HepG2 (cell line): ENCODE results near the gene ECPAS. TPM values are rescaled to one million over a fixed set of nuclear protein-coding genes. Genes with fewer than 3 reads are reported as not detected.

Source experiments
- AKAP8 ChIP-seq: sonication (generic); formaldehyde crosslinking; IDR thresholded peaks from 2 replicates; pipeline ENCODE4 v1.5.1; 2020; ENCODE audit warnings: mild to moderate bottlenecking, missing genetic modification reagents
- ARNT ChIP-seq: fragments of 450-650 bp; IDR thresholded peaks from 2 replicates; pipeline ENCODE4 v1.6.1; 2017
- CC2D1A ChIP-seq: sonication (generic); formaldehyde crosslinking; IDR thresholded peaks from 2 replicates; pipeline ENCODE4 v1.8.1; 2023; ENCODE audit warnings: mild to moderate bottlenecking, missing genetic modification reagents
- DBP ChIP-seq: sonication (generic); formaldehyde crosslinking; IDR thresholded peaks from 2 replicates; pipeline ENCODE4 v1.4.0; 2020; ENCODE audit warnings: missing genetic modification reagents; ENCODE audit errors: not compliant biosample characterization
- FOXK2 ChIP-seq: fragments of 450-650 bp; IDR thresholded peaks from 2 replicates; pipeline ENCODE4 v1.6.1; 2016
- GATAD1 ChIP-seq: IDR thresholded peaks from 2 replicates; pipeline ENCODE4 v1.6.1; 2016; ENCODE audit warnings: missing genetic modification reagents, missing compliant biosample characterization
- GPN1 ChIP-seq: sonication (generic); formaldehyde crosslinking; IDR thresholded peaks from 2 replicates; pipeline ENCODE4 v1.5.1; 2020; ENCODE audit warnings: missing genetic modification reagents, borderline replicate concordance
- LBX2 ChIP-seq: sonication (generic); formaldehyde crosslinking; IDR thresholded peaks from 2 replicates; pipeline ENCODE4 v1.5.0; 2020; ENCODE audit warnings: missing genetic modification reagents, mild to moderate bottlenecking, borderline replicate concordance
- MED8 ChIP-seq: sonication (generic); formaldehyde crosslinking; IDR thresholded peaks from 2 replicates; pipeline ENCODE4 v1.8.1; 2023; ENCODE audit warnings: mild to moderate bottlenecking, missing genetic modification reagents; ENCODE audit not compliant: insufficient replicate concordance
- PAF1 ChIP-seq: IDR thresholded peaks from 2 replicates; pipeline ENCODE4 v1.6.1; 2016; ENCODE audit warnings: missing genetic modification reagents, missing compliant biosample characterization
- PHF21A ChIP-seq: sonication (generic); formaldehyde crosslinking; IDR thresholded peaks from 2 replicates; pipeline ENCODE4 v1.5.0; 2020; ENCODE audit warnings: mild to moderate bottlenecking, missing genetic modification reagents
- SATB2 ChIP-seq: sonication (generic); formaldehyde crosslinking; IDR thresholded peaks from 2 replicates; pipeline ENCODE4 v1.5.0; 2020; ENCODE audit warnings: missing genetic modification reagents
- SP1 ChIP-seq, 2 experiments: fragments of 450-650 bp in 1 of 2; sonication (generic) in 1 of 2; formaldehyde crosslinking in 1 of 2; IDR thresholded peaks; 2 replicates each; pipeline versions ENCODE4 v1.4.0 to v1.6.1; 2016 to 2020; ENCODE audit warnings: missing genetic modification reagents in 1 of 2
- TFAP4 ChIP-seq: sonication (generic); IDR thresholded peaks from 2 replicates; pipeline ENCODE4 v1.6.1; 2016; ENCODE audit warnings: low read depth, borderline replicate concordance
- TSC22D2 ChIP-seq: sonication (generic); formaldehyde crosslinking; IDR thresholded peaks from 2 replicates; pipeline ENCODE4 v1.5.1; 2020; ENCODE audit warnings: missing genetic modification reagents, mild to moderate bottlenecking, borderline replicate concordance
- ZFP62 ChIP-seq: sonication (generic); formaldehyde crosslinking; IDR thresholded peaks from 2 replicates; pipeline ENCODE4 v1.4.0; 2020; ENCODE audit warnings: missing genetic modification reagents
- ZNF24 ChIP-seq: fragments of 450-650 bp; IDR thresholded peaks from 2 replicates; pipeline ENCODE4 v1.6.1; 2017; ENCODE audit warnings: antibody characterized with exemption, mild to moderate bottlenecking
- ZNF329 ChIP-seq: sonication (generic); formaldehyde crosslinking; IDR thresholded peaks from 2 replicates; pipeline ENCODE4 v1.9.0; 2021; ENCODE audit warnings: low read depth, mild to moderate bottlenecking, missing genetic modification reagents
- ZNF547 ChIP-seq: sonication (generic); formaldehyde crosslinking; IDR thresholded peaks from 2 replicates; pipeline ENCODE4 v1.5.1; 2020; ENCODE audit warnings: mild to moderate bottlenecking, missing genetic modification reagents
- ZNF670 ChIP-seq: sonication (generic); formaldehyde crosslinking; IDR thresholded peaks from 2 replicates; pipeline ENCODE4 v1.8.0; 2022; ENCODE audit warnings: mild to moderate bottlenecking, missing genetic modification reagents, borderline replicate concordance
- ZNF768 ChIP-seq: sonication (generic); formaldehyde crosslinking; IDR thresholded peaks from 2 replicates; pipeline ENCODE4 v1.4.0; 2020; ENCODE audit warnings: missing genetic modification reagents
- ZNF784 ChIP-seq: sonication (generic); formaldehyde crosslinking; IDR thresholded peaks from 2 replicates; pipeline ENCODE4 v1.5.1; 2020; ENCODE audit warnings: missing genetic modification reagents, mild to moderate bottlenecking, borderline replicate concordance
- ZSCAN20 ChIP-seq: sonication (generic); formaldehyde crosslinking; IDR thresholded peaks from 2 replicates; pipeline ENCODE4 v1.4.0; 2020; ENCODE audit warnings: missing genetic modification reagents, mild to moderate bottlenecking, borderline replicate concordance
- polyA plus RNA-seq, 8 experiments: library from polyadenylated mRNA; depleted of rRNA in 3 of 8; stranded (reverse) in 7 of 8; unstranded in 1 of 8; fragments of >200 nt; fragmentation: Illumina TruSeq in 4 of 8; extraction: Trizol in 4 of 8; gene quantifications; 2 replicates each; pipeline versions ENCODE4 v1.2.1 to v1.2.3, GENCODE V29; 2011 to 2016; ENCODE audit warnings: low read depth in 4 of 8, missing spikeins in 1 of 8, mixed read lengths in 1 of 8; ENCODE audit not compliant: insufficient read depth in 1 of 8
- total RNA-seq, 5 experiments: library from RNA; depleted of rRNA; stranded (reverse); fragments of >200 nt; fragmentation: Illumina TruSeq; extraction: Trizol; gene quantifications; 2 replicates each; pipeline ENCODE4 v1.2.3, GENCODE V29; 2016; ENCODE audit warnings: low read depth in 1 of 5
- TF ChIP-seq, protein P1 (sequence below): IDR thresholded peaks from 2 replicates; pipeline ENCODE4 v1.6.1; 2016; ENCODE audit warnings: missing compliant biosample characterization, missing genetic modification reagents, borderline replicate concordance
- TF ChIP-seq, protein P2 (sequence below): sonication (generic); formaldehyde crosslinking; IDR thresholded peaks from 2 replicates; pipeline ENCODE4 v1.4.0; 2020; ENCODE audit warnings: low read depth, mild to moderate bottlenecking, missing genetic modification reagents

ECPAS gene
- total and polyA plus RNA-seq, 2 of the 13 experiments (the other 11 are each of a cell fraction or from before 2014, with no cell fraction given), result 35.3 to 58.0 TPM

DNA sequence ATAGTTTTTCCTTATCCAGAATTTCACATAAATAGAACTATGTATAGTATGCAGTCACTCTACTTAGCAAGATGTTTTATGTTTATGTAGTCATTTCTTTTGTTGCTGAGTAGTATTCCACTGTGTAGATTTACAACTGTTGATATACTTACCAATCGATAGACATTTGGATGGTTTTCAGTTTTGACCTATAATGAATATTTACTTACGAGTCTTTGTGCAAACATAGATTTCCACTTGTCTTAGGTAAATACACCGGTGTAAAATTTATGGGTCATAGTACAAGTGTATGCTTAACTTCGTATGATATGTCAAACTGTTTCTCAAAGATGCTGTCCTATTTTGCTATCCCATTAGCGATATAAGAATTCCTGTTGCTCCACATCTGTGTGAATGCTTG lies 134.4 kb downstream of the ECPAS start (continued):
- TF ChIP-seq ZNF24 (no peak), DBP (CRISPR knock-in tag) (no peak), ZNF670 (CRISPR knock-in tag) (no peak), ARNT (no peak), PHF21A (CRISPR knock-in tag) (no peak), SATB2 (CRISPR knock-in tag) (no peak), MED8 (CRISPR knock-in tag) (no peak), ZNF768 (CRISPR knock-in tag) (no peak), GATAD1 (CRISPR knock-in tag) (peak; percentile 54; the same call in 1 of the 2 replicates), AKAP8 (CRISPR knock-in tag) (no peak), PAF1 (CRISPR knock-in tag) (no peak), SP1 (IDR thresholded peaks at IDR 0.05) (no peak), SP1 (CRISPR knock-in tag; IDR thresholded peaks at IDR 0.05) (no peak), ZNF329 (CRISPR knock-in tag) (no peak), ZNF547 (CRISPR knock-in tag) (no peak), ZSCAN20 (CRISPR knock-in tag) (no peak), GPN1 (CRISPR knock-in tag) (no peak), TFAP4 (peak; percentile 6; the same call in 1 of the 2 replicates), ZNF784 (no peak), TSC22D2 (CRISPR knock-in tag) (no peak), LBX2 (CRISPR knock-in tag) (no peak), ZFP62 (no peak), CC2D1A (CRISPR knock-in tag) (no peak), FOXK2 (0 out of 2 replicates have a peak, but pooled peaks have one; percentile 17)
- TF ChIP-seq, protein P1, sequence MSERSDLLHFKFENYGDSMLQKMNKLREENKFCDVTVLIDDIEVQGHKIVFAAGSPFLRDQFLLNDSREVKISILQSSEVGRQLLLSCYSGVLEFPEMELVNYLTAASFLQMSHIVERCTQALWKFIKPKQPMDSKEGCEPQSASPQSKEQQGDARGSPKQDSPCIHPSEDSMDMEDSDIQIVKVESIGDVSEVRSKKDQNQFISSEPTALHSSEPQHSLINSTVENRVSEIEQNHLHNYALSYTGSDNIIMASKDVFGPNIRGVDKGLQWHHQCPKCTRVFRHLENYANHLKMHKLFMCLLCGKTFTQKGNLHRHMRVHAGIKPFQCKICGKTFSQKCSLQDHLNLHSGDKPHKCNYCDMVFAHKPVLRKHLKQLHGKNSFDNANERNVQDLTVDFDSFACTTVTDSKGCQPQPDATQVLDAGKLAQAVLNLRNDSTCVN (CRISPR knock-in tag), result no peak
- TF ChIP-seq, protein P2, sequence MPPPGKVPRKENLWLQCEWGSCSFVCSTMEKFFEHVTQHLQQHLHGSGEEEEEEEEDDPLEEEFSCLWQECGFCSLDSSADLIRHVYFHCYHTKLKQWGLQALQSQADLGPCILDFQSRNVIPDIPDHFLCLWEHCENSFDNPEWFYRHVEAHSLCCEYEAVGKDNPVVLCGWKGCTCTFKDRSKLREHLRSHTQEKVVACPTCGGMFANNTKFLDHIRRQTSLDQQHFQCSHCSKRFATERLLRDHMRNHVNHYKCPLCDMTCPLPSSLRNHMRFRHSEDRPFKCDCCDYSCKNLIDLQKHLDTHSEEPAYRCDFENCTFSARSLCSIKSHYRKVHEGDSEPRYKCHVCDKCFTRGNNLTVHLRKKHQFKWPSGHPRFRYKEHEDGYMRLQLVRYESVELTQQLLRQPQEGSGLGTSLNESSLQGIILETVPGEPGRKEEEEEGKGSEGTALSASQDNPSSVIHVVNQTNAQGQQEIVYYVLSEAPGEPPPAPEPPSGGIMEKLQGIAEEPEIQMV, result no peak
